GM12878 (cell line): ENCODE data around the gene KRTAP29-1. TPM values are rescaled to one million over a fixed set of nuclear protein-coding genes. Genes with fewer than 3 reads are reported as not detected.

Source experiments
- ATAC-seq: fragments of 200-7000 bp; cut with Tn5 transposase; 3 replicates; pipeline ENCODE4 v1.9.1; 2020; ENCODE audit warnings: mild to moderate bottlenecking, moderate library complexity
- BruUV-seq: library from RNA; stranded (reverse); fragments of 400-500 nt; replicated peaks from 2 replicates; lab custom pipeline; 2021; lab: Mats Ljungman, UMichigan
- CTCF ChIA-PET: fragments of 300-600 bp; sonication (Branson Sonifier 250); formaldehyde crosslinking; extraction: SDS; loops from one replicate; lab custom pipeline; 2021; ENCODE audit warnings: inconsistent platforms; lab: Yijun Ruan, JAX
- POLR2A ChIA-PET: fragments of 350-600 bp; formaldehyde crosslinking; extraction: SDS; loops from one replicate; lab custom pipeline; 2021; ENCODE audit warnings: inconsistent platforms; lab: Charles Lee
- RAD21 ChIA-PET: fragments of 300-600 bp; sonication (Branson Sonifier 250); formaldehyde crosslinking; loops from one replicate; lab custom pipeline; 2023; ENCODE audit warnings: antibody characterized with exemption; ENCODE audit not compliant: unreplicated experiment; lab: Charles Lee
- SMC1A ChIA-PET: fragments of 300-600 bp; sonication (Branson Sonifier 250); formaldehyde crosslinking; loops from one replicate; lab custom pipeline; 2023; ENCODE audit not compliant: unreplicated experiment, uncharacterized antibody; lab: Charles Lee
- DNase-seq: peaks from one replicate; pipeline ENCODE4 v3.0.0-alpha.2; 2011; ENCODE audit warnings: low read depth, low spot score
- FAIRE-seq: peaks from 3 replicates; lab custom pipeline; 2011; peaks lifted over from hg19 to GRCh38; lab: Jason Lieb, UNC
- H2AFZ ChIP-seq: 2 replicates; pipeline ENCODE4 v1.6.0; 2011; ENCODE audit warnings: low read depth, low read length, control low read depth; ENCODE audit not compliant: control insufficient read depth
- H3K27ac ChIP-seq: 2 replicates; pipeline ENCODE4 v1.5.1; 2011; ENCODE audit warnings: control low read depth; ENCODE audit not compliant: control insufficient read depth, insufficient read depth
- H3K27me3 ChIP-seq, 2 experiments: replicated peaks in 1 of 2; 2 replicates each; pipeline versions ENCODE4 v1.6.0 to v1.6.1; 2011; ENCODE audit warnings: low read length in 1 of 2; ENCODE audit not compliant: control insufficient read depth in 2 of 2, insufficient read depth in 2 of 2
- H3K36me3 ChIP-seq, 2 experiments: 2 replicates each; pipeline ENCODE4 v1.5.1; 2011; ENCODE audit warnings: low read length in 1 of 2; ENCODE audit not compliant: control insufficient read depth in 2 of 2, insufficient read depth in 2 of 2
- H3K4me1 ChIP-seq: 2 replicates; pipeline ENCODE4 v1.6.1; 2011; ENCODE audit warnings: mild to moderate bottlenecking, low read length, moderate library complexity, mixed read lengths; ENCODE audit not compliant: control insufficient read depth, insufficient read depth
- H3K4me2 ChIP-seq: 2 replicates; pipeline ENCODE4 v1.6.0; 2011; ENCODE audit warnings: control low read depth; ENCODE audit not compliant: control insufficient read depth, insufficient read depth
- H3K4me3 ChIP-seq: fragments of 200-600 bp; sonication (generic); 2 replicates; pipeline ENCODE4 v1.5.1; 2016
- H3K79me2 ChIP-seq: 2 replicates; pipeline ENCODE4 v1.6.0; 2011; ENCODE audit warnings: low read length; ENCODE audit not compliant: control insufficient read depth, insufficient read depth
- H3K9ac ChIP-seq: 2 replicates; pipeline ENCODE4 v1.8.0; 2011; ENCODE audit warnings: low read length, control low read depth, mixed read lengths; ENCODE audit not compliant: control insufficient read depth, insufficient read depth
- H3K9me3 ChIP-seq: replicated peaks from 3 replicates; pipeline ENCODE4 v1.5.1; 2011; ENCODE audit warnings: mild to moderate bottlenecking, low read length; ENCODE audit not compliant: control insufficient read depth, insufficient read depth
- H4K20me1 ChIP-seq: 2 replicates; pipeline ENCODE4 v1.6.0; 2011; ENCODE audit not compliant: control insufficient read depth, insufficient read depth
- ATF7 ChIP-seq: fragments of 450-650 bp; IDR thresholded peaks from 2 replicates; pipeline ENCODE4 v1.6.1; 2016; ENCODE audit warnings: low read depth, mild to moderate bottlenecking
- BCLAF1 ChIP-seq: fragments of 450-650 bp; IDR thresholded peaks from 2 replicates; pipeline ENCODE4 v1.6.1; 2017; ENCODE audit warnings: antibody characterized with exemption, mild to moderate bottlenecking, moderate library complexity
- ETV6 ChIP-seq, 2 experiments: fragments of 450-650 bp in 1 of 2; IDR thresholded peaks in 1 of 2; conservative IDR thresholded peaks in 1 of 2; 2 replicates each; pipeline ENCODE4 v1.6.1; 2014; ENCODE audit warnings: antibody characterized with exemption in 1 of 2, borderline replicate concordance in 1 of 2, low read depth in 1 of 2, mild to moderate bottlenecking in 1 of 2, moderate library complexity in 1 of 2
- EZH2 ChIP-seq: IDR thresholded peaks from 2 replicates; pipeline ENCODE4 v1.6.1; 2012; ENCODE audit warnings: low read depth, mild to moderate bottlenecking, control low read depth, inconsistent platforms, low read length, borderline replicate concordance; ENCODE audit not compliant: control insufficient read depth
- IRF5 ChIP-seq: fragments of 450-650 bp; IDR thresholded peaks from 2 replicates; pipeline ENCODE4 v1.6.1; 2017; ENCODE audit warnings: borderline replicate concordance
- RBBP5 ChIP-seq: fragments of 200-600 bp; sonication (generic); conservative IDR thresholded peaks from 2 replicates; pipeline ENCODE4 v1.6.1; 2016
- RELB ChIP-seq: fragments of 450-650 bp; IDR thresholded peaks from 2 replicates; pipeline ENCODE4 v1.6.1; 2017; ENCODE audit warnings: low read depth, mild to moderate bottlenecking, moderate library complexity
- TAF1 ChIP-seq: IDR thresholded peaks from 2 replicates; pipeline ENCODE4 v1.6.1; 2011; ENCODE audit warnings: mild to moderate bottlenecking, low read depth, low read length, borderline replicate concordance
- USF1 ChIP-seq: IDR thresholded peaks from 2 replicates; pipeline ENCODE4 v1.6.1; 2011; ENCODE audit warnings: borderline replicate concordance, low read depth, mild to moderate bottlenecking, moderate library complexity, mixed read lengths, low read length; ENCODE audit not compliant: insufficient read depth; ENCODE audit errors: extremely low read length
- ZBTB4 ChIP-seq: fragments of 450-650 bp; formaldehyde crosslinking; IDR thresholded peaks from 2 replicates; pipeline ENCODE4 v1.4.0; 2022; ENCODE audit warnings: mild to moderate bottlenecking, moderate library complexity
- ZNF622 ChIP-seq: fragments of 450-650 bp; IDR thresholded peaks from 2 replicates; pipeline ENCODE4 v1.6.1; 2017; ENCODE audit warnings: mild to moderate bottlenecking, inconsistent platforms
- ZZZ3 ChIP-seq: IDR thresholded peaks from 2 replicates; pipeline ENCODE4 v1.6.1; 2011; ENCODE audit warnings: low read depth; ENCODE audit not compliant: control insufficient read depth, insufficient read length
- WGBS: methylation state at CpG from one replicate; pipeline ENCODE4 v1.1.6; 2016; ENCODE audit warnings: low lambda C conversion rate; ENCODE audit not compliant: insufficient replicate concordance, insufficient coverage; ENCODE audit errors: missing lambda C conversion rate; 5-methylcytosine and 5-hydroxymethylcytosine counted together
- in situ Hi-C: fragments of 300-500 bp; cut with MboI; formaldehyde crosslinking; loops from 9 replicates; pipeline ENCODE4 v1.14.3; 2018; ENCODE audit warnings: mixed read lengths
- intact Hi-C: fragments of 100-400 bp; cut with micrococcal nuclease; formaldehyde crosslinking; loops from one replicate; pipeline ENCODE4 v1.14.2; 2022; ENCODE audit not compliant: unreplicated experiment
- polyA plus RNA-seq, 11 experiments: library from polyadenylated mRNA; depleted of rRNA in 4 of 11; unstranded in 6 of 11; stranded (reverse) in 5 of 11; fragments of >200 nt; fragmentation: Nextera tagmentation in 4 of 11; fragmentation: Illumina TruSeq in 1 of 11; extraction: Ambion mirVana in 4 of 11; extraction: Trizol in 1 of 11; gene quantifications; 1 replicate in 1 of 11; 2 replicates in 10 of 11; pipeline versions ENCODE4 v1.2.1 to v1.2.3, GENCODE V29; 2011 to 2016; ENCODE audit warnings: inconsistent platforms in 2 of 11, missing spikeins in 2 of 11, low read depth in 1 of 11
- total RNA-seq, 4 experiments: library from RNA; depleted of rRNA in 3 of 4; stranded (reverse); fragments of >200 nt in 3 of 4; fragmentation: Illumina TruSeq in 1 of 4; extraction: Trizol in 1 of 4; gene quantifications; 2 replicates each; pipeline versions ENCODE4 v1.2.1 to v1.2.3, GENCODE V29; 2013 to 2021

Gene KRTAP29-1
- total and polyA plus RNA-seq, 10 of the 15 experiments (the other 5 are each of a cell fraction or from before 2014, with no cell fraction given): 1.9 TPM; not detected in 9

- Histone ChIP-seq H3K9me3 (no peaks in the 10 kb centered on the region), H3K4me3 (no peak within 1 kb of the TSS), H2AFZ (no peak within 1 kb of the TSS), H4K20me1 (no peaks in the 10 kb centered on the region), H3K27ac (no peak within 1 kb of the TSS), H3K4me1 (no peaks in the 10 kb centered on the region), H3K4me2 (no peak within 1 kb of the TSS), H3K79me2 (no peaks in the 10 kb centered on the region), H3K9ac (no peak within 1 kb of the TSS), H3K36me3 (no peaks in the 10 kb centered on the region), H3K27me3 (no peaks in the 10 kb centered on the region; a peak in 1 of 4 replicates)
- ChIA-PET SMC1A (no interaction called here), POLR2A (no interaction called here)
- ATAC-seq (no peak), FAIRE-seq (no peak)
- in situ Hi-C loops: no loop called here
- no TSS peak for BruUV-seq
- WGBS: 3% methylated on average over 2 of the region's 2 CpGs
- TF ChIP-seq ATF7 (no peak), RBBP5 (no peak), ZBTB4 (CRISPR knock-in tag) (no peak), RELB (no peak), EZH2 (no peak), BCLAF1 (no peak), ZNF622 (no peak), ETV6 (conservative IDR thresholded peaks at IDR 0.05 in 1 of 2, IDR thresholded peaks at IDR 0.05 in 1 of 2; ENCODE audit: borderline replicate concordance in 1 of 2, low read depth in 1 of 2) (no peak), TAF1 (no peak), IRF5 (no peak), USF1 (no peak), ZZZ3 (no peak)
- TF ChIP-seq, all 136 proteins: peak for 0
- ChIA-PET CTCF (no interaction called here), RAD21 (interaction anchor here (1.3 kb wide), 1 partner anchor 12 kb away, joined by 3 read pairs; no protein-coding TSS in a partner anchor)
- no peak for DNase-seq
- intact Hi-C loops: no loop called here
Measured at GRCh38 chr17:41265078-41265477, 37.6 kb downstream of the KRTAP29-1 start, which contains the start of gene KRTAP9-6. TSS of gene KRTAP9-6 (plus strand) at chr17:41265378. CDS start at chr17:41265378, 0 bp downstream.
